ENCODE data around the gene DHX9. TPM values are rescaled to one million over a fixed set of nuclear protein-coding genes. Genes with fewer than 3 reads are reported as not detected.

The DHX9 gene
- polyA plus RNA-seq, 2 of the 4 experiments (the other 2 are of a cell fraction), result 205 to 247 TPM

- ChIA-PET POLR2A (no interaction called here), CTCF (no interaction called here)
- Histone ChIP-seq H3K27ac (no peak overlapping the region), H3K4me2 (no peak overlapping the region), H3K4me3 (no peak overlapping the region), H3K4me1 (no peaks in the 10 kb centered on the region), H3K9me3 (no peaks in the 10 kb centered on the region)
- TF ChIP-seq KDM5A (IDR thresholded peaks at IDR 0.05) (no peak), EHF (CRISPR knock-in tag; IDR thresholded peaks at IDR 0.05) (no peak), POLR2AphosphoS2 (conservative IDR thresholded peaks at IDR 0.05; ENCODE audit: low read length) (no peak), MYC (IDR thresholded peaks at IDR 0.05; ENCODE audit: borderline replicate concordance, low read length) (no peak), TFCP2L1 (CRISPR knock-in tag; IDR thresholded peaks at IDR 0.05) (no peak), JUN (IDR thresholded peaks at IDR 0.05) (no peak), HEYL (CRISPR knock-in tag; IDR thresholded peaks at IDR 0.05) (no peak), BCL3 (IDR thresholded peaks at IDR 0.05) (no peak), BHLHE40 (IDR thresholded peaks at IDR 0.05; ENCODE audit: low read depth, low read length) (no peak), NPAS2 (CRISPR knock-in tag; IDR thresholded peaks at IDR 0.05; ENCODE audit: borderline replicate concordance) (no peak), FOXS1 (CRISPR knock-in tag; IDR thresholded peaks at IDR 0.05) (no peak), HOXA7 (CRISPR knock-in tag; IDR thresholded peaks at IDR 0.05) (no peak), GATA3 (IDR thresholded peaks at IDR 0.05; ENCODE audit: borderline replicate concordance) (no peak), JUNB (IDR thresholded peaks at IDR 0.05) (no peak), RCOR1 (IDR thresholded peaks at IDR 0.05; ENCODE audit: low read depth, low read length) (no peak)
- TF ChIP-seq, protein P1, sequence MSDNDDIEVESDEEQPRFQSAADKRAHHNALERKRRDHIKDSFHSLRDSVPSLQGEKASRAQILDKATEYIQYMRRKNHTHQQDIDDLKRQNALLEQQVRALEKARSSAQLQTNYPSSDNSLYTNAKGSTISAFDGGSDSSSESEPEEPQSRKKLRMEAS (IDR thresholded peaks at IDR 0.05), result no peak
- no peak for ATAC-seq
- 93% methylated on average over 4 of the region's 4 CpGs for WGBS (ENCODE audit: missing lambda C conversion rate)
- no peak for DNase-seq (ENCODE audit: low read depth in 1 of 2, low spot score in 1 of 2)
- FAIRE-seq, result no peak
These were observed 21.5 kb downstream of the DHX9 start for GRCh38 chr1:182860658-182861057.

DNA sequence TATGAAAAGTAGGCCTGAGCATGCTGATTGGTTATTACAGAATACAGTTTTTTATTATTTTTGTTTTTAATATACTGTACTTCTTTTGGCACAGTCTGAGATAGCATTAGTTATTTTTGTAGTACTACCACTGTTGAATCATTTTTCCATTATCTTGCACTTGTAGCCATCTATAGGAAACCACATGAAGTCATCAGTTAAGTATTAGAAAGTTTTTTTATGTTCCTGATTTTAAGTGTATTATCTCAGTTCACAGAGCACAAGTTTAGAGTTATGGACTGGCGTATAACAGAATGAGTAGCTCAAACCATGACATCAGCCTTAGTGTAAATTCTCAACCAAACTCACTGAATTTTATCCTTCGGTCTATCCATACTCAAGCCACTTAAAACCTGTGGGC is 22.8 kb downstream of the DHX9 start:
- Histone ChIP-seq H3K4me1 (no peaks in the 10 kb centered on the region), H3K4me2 (no peak overlapping the region), H3K4me3 (no peak overlapping the region), H3K27ac (no peak overlapping the region), H3K9me3 (no peaks in the 10 kb centered on the region)
- WGBS (ENCODE audit: missing lambda C conversion rate), result 95% methylated on average over 2 of the region's 2 CpGs
- CTCF ChIA-PET, result no interaction called here
- POLR2A ChIA-PET, result no interaction called here
- DNase-seq (ENCODE audit: low read depth in 1 of 2, low spot score in 1 of 2) (no peak), FAIRE-seq (no peak), ATAC-seq (no peak)
- TF ChIP-seq, protein P2, sequence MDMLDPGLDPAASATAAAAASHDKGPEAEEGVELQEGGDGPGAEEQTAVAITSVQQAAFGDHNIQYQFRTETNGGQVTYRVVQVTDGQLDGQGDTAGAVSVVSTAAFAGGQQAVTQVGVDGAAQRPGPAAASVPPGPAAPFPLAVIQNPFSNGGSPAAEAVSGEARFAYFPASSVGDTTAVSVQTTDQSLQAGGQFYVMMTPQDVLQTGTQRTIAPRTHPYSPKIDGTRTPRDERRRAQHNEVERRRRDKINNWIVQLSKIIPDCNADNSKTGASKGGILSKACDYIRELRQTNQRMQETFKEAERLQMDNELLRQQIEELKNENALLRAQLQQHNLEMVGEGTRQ (IDR thresholded peaks at IDR 0.05), result no peak
- no peak for TF ChIP-seq EHF (CRISPR knock-in tag; IDR thresholded peaks at IDR 0.05)
- TF ChIP-seq, protein P3, sequence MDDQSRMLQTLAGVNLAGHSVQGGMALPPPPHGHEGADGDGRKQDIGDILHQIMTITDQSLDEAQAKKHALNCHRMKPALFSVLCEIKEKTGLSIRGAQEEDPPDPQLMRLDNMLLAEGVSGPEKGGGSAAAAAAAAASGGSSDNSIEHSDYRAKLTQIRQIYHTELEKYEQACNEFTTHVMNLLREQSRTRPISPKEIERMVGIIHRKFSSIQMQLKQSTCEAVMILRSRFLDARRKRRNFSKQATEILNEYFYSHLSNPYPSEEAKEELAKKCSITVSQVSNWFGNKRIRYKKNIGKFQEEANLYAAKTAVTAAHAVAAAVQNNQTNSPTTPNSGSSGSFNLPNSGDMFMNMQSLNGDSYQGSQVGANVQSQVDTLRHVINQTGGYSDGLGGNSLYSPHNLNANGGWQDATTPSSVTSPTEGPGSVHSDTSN (IDR thresholded peaks at IDR 0.05), result no peak
- no peak for TF ChIP-seq NPAS2 (CRISPR knock-in tag; IDR thresholded peaks at IDR 0.05; ENCODE audit: borderline replicate concordance)
- TF ChIP-seq FOSB (CRISPR knock-in tag; IDR thresholded peaks at IDR 0.05), result no peak
- TF ChIP-seq JUNB (IDR thresholded peaks at IDR 0.05), result no peak
- TF ChIP-seq KDM5A (IDR thresholded peaks at IDR 0.05), result no peak
- TF ChIP-seq SMC3 (IDR thresholded peaks at IDR 0.05), result no peak
- no peak for TF ChIP-seq BCL3 (IDR thresholded peaks at IDR 0.05)
- no peak for TF ChIP-seq JUN (IDR thresholded peaks at IDR 0.05)
- no peak for TF ChIP-seq CEBPB (IDR thresholded peaks at IDR 0.05)
- no peak for TF ChIP-seq CHD4 (IDR thresholded peaks at IDR 0.05; ENCODE audit: borderline replicate concordance)
- TF ChIP-seq MAZ (IDR thresholded peaks at IDR 0.05; ENCODE audit: borderline replicate concordance, low read depth, low read length), result no peak
- TF ChIP-seq PHF8 (IDR thresholded peaks at IDR 0.05; ENCODE audit: borderline replicate concordance, low read depth), result no peak
- TF ChIP-seq POLR2AphosphoS2 (conservative IDR thresholded peaks at IDR 0.05; ENCODE audit: low read length), result no peak
- no peak for TF ChIP-seq FOSL2 (IDR thresholded peaks at IDR 0.05)
- no peak for TF ChIP-seq FOSL2 (CRISPR knock-in tag; IDR thresholded peaks at IDR 0.05)
- no peak for TF ChIP-seq ZNF302 (CRISPR knock-in tag; IDR thresholded peaks at IDR 0.05)
- TF ChIP-seq HMGXB4 (CRISPR knock-in tag; IDR thresholded peaks at IDR 0.05; ENCODE audit: borderline replicate concordance), result no peak
- TF ChIP-seq ATOH8 (CRISPR knock-in tag; IDR thresholded peaks at IDR 0.05; ENCODE audit: low read depth), result no peak
- no peak for TF ChIP-seq RCOR1 (IDR thresholded peaks at IDR 0.05; ENCODE audit: low read depth, low read length)
